PC-3 (cell line): ENCODE results near the gene CNPY4. TPM values are rescaled to one million over a fixed set of nuclear protein-coding genes. Genes with fewer than 3 reads are reported as not detected.
"Not testable (repeated sequence)": the region's sequence is repeated elsewhere in the genome, so short reads cannot be mapped to it uniquely, and the experiment has no call there.

Source experiments
- ATAC-seq: fragments of 200-7000 bp; cut with Tn5 transposase; 2 replicates; pipeline ENCODE4 v1.9.1; 2020; ENCODE audit warnings: mild to moderate bottlenecking, moderate library complexity
- BruUV-seq: library from RNA; stranded (reverse); fragments of 400-500 nt; replicated peaks from 2 replicates; lab custom pipeline; 2021; lab: Mats Ljungman, UMichigan
- CTCF ChIA-PET: fragments of 300-600 bp; sonication (Branson Sonifier 250); formaldehyde crosslinking; loops from one replicate; lab custom pipeline; 2022; ENCODE audit warnings: antibody characterized with exemption; lab: Charles Lee
- POLR2A ChIA-PET: fragments of 300-600 bp; sonication (Branson Sonifier 250); formaldehyde crosslinking; loops from one replicate; lab custom pipeline; 2022; ENCODE audit warnings: antibody characterized with exemption; ENCODE audit not compliant: unreplicated experiment; lab: Charles Lee
- DNase-seq: peaks from one replicate; pipeline ENCODE4 v3.0.0-alpha.2; 2015
- H2AFZ ChIP-seq: fragments of 300-600 bp; sonication (generic); 2 replicates; pipeline ENCODE4 v1.6.0; 2016; ENCODE audit warnings: antibody characterized with exemption, low read length
- H3F3A ChIP-seq: fragments of 300-600 bp; sonication (generic); one replicate; pipeline ENCODE4 v1.6.0; 2017; ENCODE audit warnings: antibody characterized with exemption, low read length, control low read depth, mild to moderate bottlenecking; ENCODE audit not compliant: unreplicated experiment
- H3K27ac ChIP-seq: fragments of 300-600 bp; sonication (generic); 2 replicates; pipeline ENCODE4 v1.5.1; 2016; ENCODE audit warnings: mild to moderate bottlenecking, low read length
- H3K27me3 ChIP-seq: fragments of 300-600 bp; sonication (generic); 2 replicates; pipeline ENCODE4 v1.6.1; 2016; ENCODE audit warnings: low read length, mixed read lengths
- H3K36me3 ChIP-seq: fragments of 300-600 bp; sonication (generic); 2 replicates; pipeline ENCODE4 v1.6.1; 2016; ENCODE audit warnings: low read depth, mixed run types, low read length, mixed read lengths
- H3K4me1 ChIP-seq: fragments of 300-600 bp; sonication (generic); 2 replicates; pipeline ENCODE4 v1.5.1; 2016; ENCODE audit warnings: low read length; ENCODE audit not compliant: insufficient read depth
- H3K4me2 ChIP-seq: fragments of 300-600 bp; sonication (generic); 2 replicates; pipeline ENCODE4 v1.6.0; 2016; ENCODE audit warnings: low read length
- H3K4me3 ChIP-seq: fragments of 300-600 bp; sonication (generic); 2 replicates; pipeline ENCODE4 v1.5.1; 2016; ENCODE audit warnings: mild to moderate bottlenecking, low read length, mixed read lengths
- H3K79me2 ChIP-seq: fragments of 300-600 bp; sonication (generic); 2 replicates; pipeline ENCODE4 v1.6.1; 2017; ENCODE audit warnings: low read length, mixed read lengths
- H3K9ac ChIP-seq: fragments of 300-600 bp; sonication (generic); 2 replicates; pipeline ENCODE4 v1.6.0; 2016; ENCODE audit warnings: mild to moderate bottlenecking, low read length
- H3K9me2 ChIP-seq: fragments of 300-600 bp; sonication (generic); replicated peaks from 2 replicates; pipeline ENCODE4 v1.6.1; 2016; ENCODE audit warnings: mixed run types, low read length, mixed read lengths
- H3K9me3 ChIP-seq: fragments of 300-600 bp; sonication (generic); 2 replicates; pipeline ENCODE4 v1.6.1; 2016; ENCODE audit warnings: low read length, mixed read lengths
- H4K20me1 ChIP-seq: fragments of 300-600 bp; sonication (generic); 2 replicates; pipeline ENCODE4 v1.6.1; 2016; ENCODE audit warnings: low read length, mixed read lengths
- CTCF ChIP-seq: fragments of 300-600 bp; sonication (generic); conservative IDR thresholded peaks from 2 replicates; pipeline ENCODE4 v1.5.1; 2017; ENCODE audit warnings: antibody characterized with exemption, low read depth, mild to moderate bottlenecking, low read length
- EZH2 ChIP-seq: fragments of 300-600 bp; sonication (generic); IDR thresholded peaks from one replicate; pipeline ENCODE4 v1.6.1; 2017; ENCODE audit warnings: antibody characterized with exemption, mild to moderate bottlenecking, low read length; ENCODE audit not compliant: unreplicated experiment
- EZH2phosphoT487 ChIP-seq: fragments of 300-600 bp; sonication (generic); IDR thresholded peaks from 2 replicates; pipeline ENCODE4 v1.6.1; 2018; ENCODE audit warnings: mild to moderate bottlenecking, antibody characterized with exemption, low read length, borderline replicate concordance
- intact Hi-C: fragments of 100-400 bp; cut with micrococcal nuclease; formaldehyde crosslinking; loops from 2 replicates; pipeline ENCODE4 v1.9.0; 2023
- total RNA-seq: library from RNA; depleted of rRNA; stranded (reverse); fragments of >200 nt; gene quantifications from 2 replicates; pipeline ENCODE4 v1.2.3, GENCODE V29; 2014

CNPY4 gene
- total RNA-seq, 1 experiment from 2014 or later = 7.5 TPM

GRCh38 chr7:100128637-100128963 lies 9.2 kb downstream of the CNPY4 start:
- BruUV-seq = no TSS peak
- no peaks in the 10 kb centered on the region for H3F3A ChIP-seq
- intact Hi-C loops = loop anchor here (5.0 kb wide), 1 partner anchor 46 kb away; the partner anchor contains the start of gene ZNF3

GRCh38 chr7:100130220-100130607 lies 10.8 kb downstream of the CNPY4 start:
- H3K4me3 ChIP-seq, POLR2A ChIA-PET, H4K20me1 ChIP-seq, ATAC-seq, H3K27me3 ChIP-seq, DNase-seq, H3K27ac ChIP-seq, H3K79me2 ChIP-seq, H3K36me3 ChIP-seq, BruUV-seq, H3K4me1 ChIP-seq, H3K9me2 ChIP-seq, H2AFZ ChIP-seq, H3K9ac ChIP-seq, H3F3A ChIP-seq, H3K4me2 ChIP-seq, H3K9me3 ChIP-seq: not testable (repeated sequence)
- CTCF ChIA-PET = interaction anchor here (1.0 kb wide), 1 partner anchor 28 kb away, joined by 6 read pairs; no protein-coding TSS in a partner anchor
- intact Hi-C loops = loop anchor here (5.0 kb wide), 2 partner anchors 212 to 277 kb away; no protein-coding TSS in a partner anchor

More at GRCh38 chr7:100128637-100128963, 9.2 kb downstream of the CNPY4 start:
- H3K4me1 ChIP-seq = 0 out of 2 replicates have a peak, but pooled peaks cover 4% of the 10 kb centered on the region
- ATAC-seq = no peak
- no peaks in the 10 kb centered on the region for H4K20me1 ChIP-seq
- peak overlapping the region; percentile 93 for H3K4me2 ChIP-seq
- no peak for DNase-seq
- no peak overlapping the region for H3K4me3 ChIP-seq
- H3K36me3 ChIP-seq = no peaks in the 10 kb centered on the region
- ChIA-PET CTCF (interaction anchor here (0.9 kb wide), 1 partner anchor 279 kb away, joined by 7 read pairs; no protein-coding TSS in a partner anchor), POLR2A (interaction anchor here (0.6 kb wide), 2 partner anchors 84 to 1249 kb away, joined by 4 to 18 read pairs; no protein-coding TSS in a partner anchor)
- H2AFZ ChIP-seq = no peak overlapping the region
- H3K27ac ChIP-seq = no peak overlapping the region
- no peaks in the 10 kb centered on the region for H3K9me3 ChIP-seq
- H3K27me3 ChIP-seq = no peaks in the 10 kb centered on the region
- no peaks in the 10 kb centered on the region for H3K9me2 ChIP-seq
- TF ChIP-seq EZH2phosphoT487 (no peak), CTCF (no peak)
- 0 out of 2 replicates have a peak, but pooled peaks cover 5% of the 10 kb centered on the region for H3K79me2 ChIP-seq
- H3K9ac ChIP-seq = no peak overlapping the region

- Histone ChIP-seq H3K4me3 (peak overlapping the region; percentile 48; the same call in 1 of the 2 replicates), H3K27ac (no peak overlapping the region), H3F3A (no peaks in the 10 kb centered on the region), H3K9me3 (no peaks in the 10 kb centered on the region), H3K36me3 (no peaks in the 10 kb centered on the region), H2AFZ (peak overlapping the region; percentile 79), H3K79me2 (0 out of 2 replicates have a peak, but pooled peaks cover 5% of the 10 kb centered on the region), H4K20me1 (no peaks in the 10 kb centered on the region), H3K9ac (peak overlapping the region; percentile 18; the same call in 1 of the 2 replicates), H3K4me2 (peak overlapping the region; percentile 82), H3K4me1 (0 out of 2 replicates have a peak, but pooled peaks cover 4% of the 10 kb centered on the region), H3K9me2 (no peaks in the 10 kb centered on the region), H3K27me3 (no peaks in the 10 kb centered on the region)
- intact Hi-C loops = loop anchor here (5.0 kb wide), 2 partner anchors 211 to 276 kb away; no protein-coding TSS in a partner anchor
- BruUV-seq = no TSS peak
- ChIA-PET POLR2A (no interaction called here), CTCF (interaction anchor here (1.0 kb wide), 1 partner anchor 29 kb away, joined by 6 read pairs; no protein-coding TSS in a partner anchor)
- ATAC-seq (no peak), DNase-seq (peak; percentile 65)
- TF ChIP-seq CTCF (peak; percentile 71), EZH2 (no peak)
These were observed 11.4 kb downstream of the CNPY4 start for GRCh38 chr7:100130608-100131453.
